Muscle layer of colon (tissue), 2 donors: ENCODE measurements around the gene USP6.
A peak's percentile ranks its signal among the peaks of the same experiment; 100 is the strongest.
"Not testable (repeated sequence)": the region's sequence is repeated elsewhere in the genome, so short reads cannot be mapped to it uniquely, and the experiment has no call there.

Experiments used
- H3K27ac ChIP-seq: one replicate; pipeline ENCODE4 v1.7.0; 2013; ENCODE audit warnings: low read depth, mild to moderate bottlenecking, low read length, moderate library complexity
- H3K27me3 ChIP-seq, 2 donors: one replicate each; pipeline ENCODE4 v1.7.0; 2013; ENCODE audit warnings: low read length in 2 of 2, mild to moderate bottlenecking in 2 of 2; ENCODE audit not compliant: insufficient read depth in 2 of 2, control insufficient read depth in 1 of 2
- H3K36me3 ChIP-seq: one replicate; pipeline ENCODE4 v1.7.0; 2013; ENCODE audit warnings: mild to moderate bottlenecking, low read length; ENCODE audit not compliant: insufficient read depth
- H3K4me1 ChIP-seq: one replicate; pipeline ENCODE4 v1.7.0; 2013; ENCODE audit warnings: mild to moderate bottlenecking, low read length; ENCODE audit not compliant: insufficient read depth
- H3K4me3 ChIP-seq, 2 donors: one replicate each; pipeline ENCODE4 v1.7.0; 2013; ENCODE audit warnings: low read length in 2 of 2, low read depth in 1 of 2, mild to moderate bottlenecking in 1 of 2, moderate library complexity in 1 of 2
- H3K9ac ChIP-seq: one replicate; pipeline ENCODE4 v1.7.0; 2013; ENCODE audit warnings: low read length
- H3K9me3 ChIP-seq: one replicate; pipeline ENCODE4 v1.7.0; 2013; ENCODE audit warnings: mild to moderate bottlenecking, low read length
- donor health status: abdominal sarcoma.
- donor health status: Adenocarcinoma of cecum.

USP6 gene

DNA sequence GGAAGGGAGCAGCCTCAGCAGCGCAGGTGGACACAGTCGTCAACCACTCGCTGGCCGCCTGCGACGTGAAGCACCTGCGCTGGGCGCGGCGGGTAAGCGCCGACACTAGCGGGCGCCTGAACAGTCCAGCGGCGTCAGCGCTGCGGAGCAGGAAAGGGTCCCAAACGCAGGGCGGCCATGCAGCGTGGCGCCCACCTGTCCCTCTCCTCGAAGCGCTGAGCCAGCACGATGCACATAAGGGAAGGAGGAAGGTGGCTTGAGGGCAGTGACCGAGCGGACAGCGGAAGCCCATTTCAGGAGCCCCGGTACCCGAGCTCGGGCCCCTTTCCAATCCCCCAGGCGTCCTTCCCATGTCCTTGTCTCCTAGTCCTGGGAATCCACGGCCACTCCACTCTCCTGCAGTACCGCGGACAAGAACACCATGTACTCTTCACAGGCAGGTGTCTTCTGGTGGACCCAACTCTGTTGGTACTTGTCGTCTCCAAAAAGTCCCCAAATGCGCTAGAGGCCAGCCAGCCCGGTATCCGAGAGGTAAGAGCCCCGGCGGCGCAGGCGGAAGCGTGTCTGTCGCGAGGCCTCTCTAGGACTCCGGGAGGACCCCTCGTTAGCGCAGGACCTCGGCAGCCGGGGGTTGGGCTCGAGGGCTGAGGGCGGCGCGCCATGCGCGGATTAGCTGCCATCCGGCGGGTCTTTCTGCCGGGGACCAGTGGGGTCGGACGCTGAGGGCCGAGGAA, 18.6 kb upstream of the USP6 start:
- H3K36me3 ChIP-seq = peaks cover 4% of the 10 kb centered on the region
- H3K9me3 ChIP-seq = peaks cover 15% of the 10 kb centered on the region
- H3K4me3 ChIP-seq = peak overlapping the region; percentile 61 to 81
- H3K4me1 ChIP-seq = no peaks in the 10 kb centered on the region
- no peak overlapping the region for H3K9ac ChIP-seq
- H3K27me3 ChIP-seq = peaks cover 0 to 4% of the 10 kb centered on the region in 2 donors
- H3K27ac ChIP-seq = no peak overlapping the region

DNA sequence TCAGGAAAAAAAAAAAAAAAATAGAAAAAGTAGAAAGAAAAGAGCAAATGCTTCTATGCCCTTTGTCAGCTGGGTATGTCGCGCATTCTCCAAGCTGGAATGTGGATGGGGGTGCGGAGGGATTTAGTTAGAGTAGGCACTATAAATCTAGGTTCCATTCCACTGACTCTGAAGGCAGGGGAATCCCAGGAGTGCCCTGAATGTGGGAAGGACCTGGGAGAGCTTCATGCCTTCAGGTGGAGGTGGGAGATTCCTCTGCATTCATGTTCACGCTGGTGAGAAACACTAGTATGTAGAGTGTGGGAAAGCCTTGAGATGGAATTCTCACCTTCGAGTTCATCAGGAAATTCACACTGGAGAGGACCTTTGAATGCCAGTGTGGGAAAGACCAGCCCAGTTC, 16.6 kb upstream of the USP6 start:
- no peaks in the 10 kb centered on the region for H3K9me3 ChIP-seq
- no peak overlapping the region for H3K27ac ChIP-seq
- H3K4me1 ChIP-seq = no peaks in the 10 kb centered on the region
- no peak overlapping the region for H3K9ac ChIP-seq
- peaks cover 0 to 4% of the 10 kb centered on the region in 2 donors for H3K27me3 ChIP-seq
- no peaks in the 10 kb centered on the region for H3K36me3 ChIP-seq
- H3K4me3 ChIP-seq = no peak overlapping the region

DNA sequence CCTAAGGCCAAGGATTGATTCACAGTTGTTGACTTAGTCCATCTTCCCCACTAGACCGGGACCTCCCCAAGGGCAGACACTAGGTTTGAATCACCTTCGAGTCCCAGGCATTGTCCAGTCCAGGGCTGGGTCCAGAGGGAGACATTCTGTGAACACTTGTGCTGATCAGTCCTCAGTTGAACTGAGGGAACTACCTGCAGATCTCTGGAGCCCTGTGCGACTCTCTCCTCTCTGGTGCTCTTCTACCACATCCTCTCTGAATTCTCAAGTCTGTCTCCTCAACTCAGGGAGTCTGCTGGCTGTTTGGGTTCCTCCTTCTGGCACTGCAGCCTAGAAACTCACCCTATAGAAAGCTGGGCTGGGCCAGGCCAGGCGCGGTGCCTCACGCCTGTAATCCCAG, 15.0 kb upstream of the USP6 start:
- Histone ChIP-seq H3K4me1 (no peaks in the 10 kb centered on the region), H3K4me3 (no peak overlapping the region), H3K27me3 (peaks cover 0 to 4% of the 10 kb centered on the region in 2 donors), H3K27ac (no peak overlapping the region), H3K36me3 (no peaks in the 10 kb centered on the region), H3K9ac (no peak overlapping the region), H3K9me3 (no peaks in the 10 kb centered on the region)

GRCh38 chr17:5110816-5111215, 5.0 kb upstream of the USP6 start:
- H3K9me3 ChIP-seq = no peaks in the 10 kb centered on the region
- peaks cover 6 to 13% of the 10 kb centered on the region in 2 donors for H3K27me3 ChIP-seq
- H3K4me3 ChIP-seq = peak overlapping the region; percentile 85 to 86
- H3K27ac ChIP-seq = no peak overlapping the region
- H3K4me1 ChIP-seq = peaks cover 9% of the 10 kb centered on the region
- H3K36me3 ChIP-seq = peaks cover 13% of the 10 kb centered on the region
- H3K9ac ChIP-seq = peak overlapping the region; percentile 46

GRCh38 chr17:5111402-5112204, 4.2 kb upstream of the USP6 start, which contains the start of gene ZNF232:
ZNF232 (minus strand) TSS chr17:5111878; CDS start chr17:5111822, 56 bp downstream.
- no peaks in the 10 kb centered on the region for H3K9me3 ChIP-seq
- H3K4me3 ChIP-seq = peak within 1 kb of the TSS; percentile 85 to 86
- peaks cover 9% of the 10 kb centered on the region for H3K4me1 ChIP-seq
- peaks cover 13% of the 10 kb centered on the region for H3K36me3 ChIP-seq
- peak within 1 kb of the TSS; percentile 46 for H3K9ac ChIP-seq
- peak within 1 kb of the TSS; percentile 48 for H3K27ac ChIP-seq
- H3K27me3 ChIP-seq = peaks cover 11 to 21% of the 10 kb centered on the region in 2 donors

- Histone ChIP-seq H3K27me3 (peaks cover 15 to 29% of the 10 kb centered on the region in 2 donors), H3K36me3 (no peaks in the 10 kb centered on the region), H3K4me1 (no peaks in the 10 kb centered on the region), H3K4me3 (no peak overlapping the region), H3K27ac (no peak overlapping the region), H3K9me3 (no peaks in the 10 kb centered on the region), H3K9ac (no peak overlapping the region)
Observed at GRCh38 chr17:5118219-5118618, 2.4 kb downstream of the USP6 start.

DNA sequence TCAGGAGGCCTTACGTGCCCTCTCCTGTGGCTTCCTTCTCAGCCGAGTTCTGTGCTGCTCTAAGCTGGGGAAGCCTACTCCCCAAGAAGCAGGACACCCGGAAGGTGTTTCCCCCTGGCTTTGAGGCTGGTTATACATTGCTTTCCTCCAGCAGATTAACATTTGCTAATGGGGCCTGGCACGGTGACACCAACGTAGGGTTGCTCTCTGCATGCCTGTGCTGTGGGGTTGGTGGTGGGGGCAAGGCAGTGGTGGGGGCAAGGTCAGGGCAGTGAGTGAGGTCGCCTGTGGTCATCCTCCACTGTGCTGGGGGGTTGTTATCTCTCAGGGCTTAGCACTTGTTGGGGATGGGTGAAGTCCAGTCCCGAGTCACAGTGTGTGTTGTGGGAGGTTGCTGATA, 4.2 kb downstream of the USP6 start:
- Histone ChIP-seq H3K9ac (no peak overlapping the region), H3K27me3 (peaks cover 15 to 24% of the 10 kb centered on the region in 2 donors), H3K9me3 (no peaks in the 10 kb centered on the region), H3K4me1 (no peaks in the 10 kb centered on the region), H3K36me3 (no peaks in the 10 kb centered on the region), H3K27ac (no peak overlapping the region), H3K4me3 (no peak overlapping the region)

DNA sequence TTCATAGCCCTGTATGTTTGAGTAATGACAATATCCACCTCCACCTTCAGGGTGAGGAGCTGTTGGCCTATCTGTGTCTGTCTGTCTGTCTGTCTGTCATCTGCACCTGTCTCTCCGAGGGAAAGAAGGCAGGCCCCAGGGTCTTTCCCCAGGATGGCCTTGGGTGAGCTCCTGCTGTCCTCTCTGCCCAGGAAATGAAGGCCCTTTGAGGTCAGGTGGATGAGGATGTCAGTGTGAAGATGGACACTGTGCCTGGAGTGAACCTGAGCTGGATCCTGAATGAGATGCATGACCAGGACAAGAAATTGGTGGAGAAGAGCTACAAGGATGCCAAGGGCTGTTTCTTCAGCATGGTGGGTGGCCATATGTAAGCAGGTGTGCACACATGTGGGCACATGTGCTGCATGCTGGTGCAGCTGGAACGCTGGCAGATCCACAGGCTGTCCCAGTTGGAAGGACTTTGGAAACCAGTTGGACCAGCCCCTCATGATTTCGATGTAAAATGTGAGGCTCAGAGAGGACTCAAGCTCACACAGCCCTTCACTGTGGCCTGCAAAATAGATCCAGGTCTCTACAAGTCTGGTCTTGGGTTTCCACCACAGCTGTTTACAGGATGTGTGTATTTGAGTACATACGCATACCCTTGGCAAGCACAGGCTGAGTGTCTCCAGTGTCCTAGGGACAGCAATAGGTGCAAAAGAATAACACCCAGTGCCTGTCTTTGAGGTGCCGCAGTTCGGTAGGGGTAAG, 4.8 kb downstream of the USP6 start:
- H3K27me3 ChIP-seq = peaks cover 11 to 18% of the 10 kb centered on the region in 2 donors
- H3K36me3 ChIP-seq, H3K9ac ChIP-seq, H3K4me3 ChIP-seq, H3K4me1 ChIP-seq, H3K27ac ChIP-seq, H3K9me3 ChIP-seq: not testable (repeated sequence)

DNA sequence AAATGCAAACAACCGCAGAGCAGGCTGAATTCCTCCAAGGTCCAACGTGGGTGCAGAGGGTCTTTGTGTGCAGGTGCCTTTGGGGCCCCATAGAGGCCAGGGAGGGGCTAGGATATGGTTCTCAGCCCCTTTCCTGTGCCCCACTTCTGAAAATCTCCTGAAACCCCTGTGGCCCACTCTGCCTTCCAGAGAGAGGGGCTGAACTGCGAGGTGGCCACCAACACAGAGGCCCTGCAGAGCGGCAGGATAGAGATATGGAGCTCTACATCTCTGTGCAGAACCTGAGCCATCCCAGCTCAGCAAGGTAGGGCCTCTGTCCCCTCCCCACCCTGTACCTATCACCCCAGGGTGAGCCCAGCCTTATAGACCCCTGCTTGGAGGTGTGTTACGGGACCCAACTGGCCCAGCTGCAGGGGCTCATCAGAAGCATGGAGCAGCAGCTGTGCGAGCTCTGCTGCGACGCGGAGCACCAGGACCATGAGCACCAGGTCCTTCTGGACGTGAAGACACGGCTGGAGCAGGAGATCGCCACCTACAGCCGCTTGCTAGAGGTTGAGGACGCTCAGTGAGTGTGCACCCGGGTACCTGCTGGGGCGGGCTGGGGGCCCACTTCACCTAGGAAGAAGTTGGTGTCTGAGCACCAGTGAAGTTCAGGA, 5.5 kb downstream of the USP6 start:
- peaks cover 7 to 11% of the 10 kb centered on the region in 2 donors for H3K27me3 ChIP-seq
- H3K36me3 ChIP-seq = no peaks in the 10 kb centered on the region
- no peaks in the 10 kb centered on the region for H3K4me1 ChIP-seq
- H3K9me3 ChIP-seq = no peaks in the 10 kb centered on the region
- H3K4me3 ChIP-seq = no peak overlapping the region
- H3K9ac ChIP-seq = no peak overlapping the region
- no peak overlapping the region for H3K27ac ChIP-seq

DNA sequence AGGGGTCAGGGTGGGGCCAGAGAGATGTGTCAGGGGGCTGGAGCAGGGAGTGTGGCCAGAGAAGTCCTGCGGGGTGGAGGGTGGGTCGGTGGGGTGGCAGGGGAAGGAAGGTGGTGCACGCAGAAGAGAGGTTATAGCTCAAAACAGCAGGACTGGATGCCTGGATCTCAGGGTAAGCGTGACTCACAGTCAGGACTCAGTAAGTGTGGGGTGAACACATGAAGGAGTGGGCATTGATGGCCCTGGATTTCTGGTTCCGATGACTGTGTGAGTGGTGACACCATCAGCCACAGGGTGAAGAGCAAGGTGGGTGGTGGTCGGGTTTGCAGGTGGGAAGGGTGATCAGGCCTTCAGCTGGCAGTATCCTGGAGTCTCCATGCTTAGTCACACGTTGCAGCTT, 6.2 kb downstream of the USP6 start:
- H3K36me3 ChIP-seq, H3K9me3 ChIP-seq, H3K27me3 ChIP-seq, H3K4me3 ChIP-seq, H3K4me1 ChIP-seq, H3K27ac ChIP-seq, H3K9ac ChIP-seq: not testable (repeated sequence)
